Gastrocnemius medialis (tissue), 4 donors: ENCODE data around the gene BTAF1. TPM values are rescaled to one million over a fixed set of nuclear protein-coding genes. Genes with fewer than 3 reads are reported as not detected.

ENCODE experiments used
- ATAC-seq, 2 donors: fragments of 150-250 bp; one replicate each; pipeline ENCODE4 v1.9.1; 2016
- DNase-seq, 2 donors: peaks; one replicate each; pipeline ENCODE4 v3.0.0-alpha.2; 2019
- H3K27ac ChIP-seq, 4 donors: fragments of 200-600 bp; sonication (generic); 1 replicate in 1 of 4; 2 replicates in 3 of 4; pipeline ENCODE4 v1.5.1; 2016 to 2018; ENCODE audit warnings: mild to moderate bottlenecking in 2 of 4, moderate library complexity in 1 of 4
- H3K27me3 ChIP-seq, 3 donors: fragments of 200-600 bp; sonication (generic) in 2 of 3; 1 replicate in 1 of 3; 2 replicates in 2 of 3; pipeline versions ENCODE4 v1.5.1 to v1.6.0; 2016 to 2019; ENCODE audit warnings: mild to moderate bottlenecking in 1 of 3, moderate library complexity in 1 of 3
- H3K36me3 ChIP-seq, 2 donors: fragments of 200-600 bp; sonication (generic) in 1 of 2; one replicate each; pipeline ENCODE4 v1.5.1; 2017 to 2018
- H3K4me1 ChIP-seq, 2 donors: fragments of 200-600 bp; sonication (generic) in 1 of 2; one replicate each; pipeline ENCODE4 v1.5.1; 2016 to 2017; ENCODE audit warnings: mild to moderate bottlenecking in 2 of 2
- H3K4me3 ChIP-seq, 4 donors: fragments of 200-600 bp; sonication (generic) in 3 of 4; 1 replicate in 1 of 4; 2 replicates in 3 of 4; pipeline ENCODE4 v1.5.1; 2016 to 2019; ENCODE audit warnings: mild to moderate bottlenecking in 2 of 4
- H3K9me3 ChIP-seq, 3 donors: fragments of 200-600 bp; sonication (generic) in 2 of 3; 1 replicate in 1 of 3; 2 replicates in 2 of 3; pipeline ENCODE4 v1.5.1; 2016 to 2019
- CTCF ChIP-seq, 5 experiments: fragments of 450-650 bp in 3 of 5; fragments of 200-600 bp in 2 of 5; sonication (generic) in 2 of 5; IDR thresholded peaks in 4 of 5; conservative IDR thresholded peaks in 1 of 5; 1 replicate in 4 of 5; 2 replicates in 1 of 5; pipeline ENCODE4 v1.5.1; 2016 to 2019; ENCODE audit warnings: antibody characterized with exemption in 5 of 5, mild to moderate bottlenecking in 3 of 5, moderate library complexity in 3 of 5
- POLR2A ChIP-seq, 2 donors: fragments of 450-650 bp; IDR thresholded peaks; one replicate each; pipeline ENCODE4 v1.6.1; 2017; ENCODE audit warnings: antibody characterized with exemption in 2 of 2, mild to moderate bottlenecking in 2 of 2, moderate library complexity in 2 of 2
- in situ Hi-C, 4 donors: fragments of 200-750 bp; cut with MboI; loops; one replicate each; pipeline versions ENCODE4 v1.15.0 to v1.8.0; 2017; ENCODE audit warnings: low sequenced_read_pairs in 4 of 4
- intact Hi-C: fragments of 100-400 bp; cut with DNase I; formaldehyde crosslinking; loops from one replicate; pipeline ENCODE4 v1.15.1; 2023; ENCODE audit warnings: low total_unique reads
- total RNA-seq, 4 donors: library from RNA; depleted of rRNA; stranded (reverse); fragments of >200 nt; gene quantifications; one replicate each; pipeline versions ENCODE4 v1.1.0 to v1.2.3, GENCODE V29; 2016

The BTAF1 gene
- total RNA-seq, 4 donors from 2014 or later, result 10.5 to 23.7 (median 11.3) TPM

DNA sequence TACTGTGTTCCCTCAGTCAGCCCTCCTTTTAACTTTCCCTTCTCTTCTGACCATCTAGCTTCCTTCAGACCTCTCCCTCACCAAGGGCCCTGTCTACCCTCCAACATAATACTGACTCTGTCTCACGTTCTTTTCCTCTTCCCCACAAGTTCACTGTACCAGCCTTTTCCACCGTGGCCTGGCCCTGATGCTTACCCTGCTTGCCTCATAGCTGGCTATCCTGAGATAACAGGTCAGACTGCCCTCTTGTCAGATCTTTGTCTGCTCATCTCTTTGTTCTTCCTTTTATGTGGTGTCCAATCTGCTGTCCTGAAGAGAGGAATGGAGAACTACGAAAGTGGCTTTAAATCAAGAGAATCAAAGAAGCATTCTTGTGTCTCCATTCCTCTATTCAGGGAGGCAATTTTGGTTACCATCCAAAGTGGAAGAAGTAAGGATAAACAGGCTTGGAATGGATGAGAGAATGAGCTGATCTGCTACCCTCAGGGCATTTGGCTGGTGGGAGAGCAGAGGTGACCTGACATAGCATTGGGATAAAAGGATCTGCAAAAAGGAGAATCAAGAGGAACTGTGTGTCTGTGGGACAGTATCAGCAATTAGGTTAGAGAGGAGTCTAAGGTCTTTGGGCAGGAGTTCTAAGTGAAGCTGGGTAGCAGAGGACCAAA, 8.1 kb downstream of the BTAF1 start:
- TF ChIP-seq CTCF (IDR thresholded peaks at IDR 0.05 in 4 of 5, conservative IDR thresholded peaks at IDR 0.05 in 1 of 5) (no peak), POLR2A (IDR thresholded peaks at IDR 0.05) (no peak)
- DNase-seq, result no peak
- H3K27me3 ChIP-seq, result no peaks in the 10 kb centered on the region
- peaks cover 5 to 19% of the 10 kb centered on the region in 2 donors for H3K4me1 ChIP-seq
- ATAC-seq, result no peak
- no peaks in the 10 kb centered on the region for H3K9me3 ChIP-seq
- no peak overlapping the region for H3K4me3 ChIP-seq
- peaks cover 0 to 9% of the 10 kb centered on the region in 2 donors for H3K36me3 ChIP-seq
- H3K27ac ChIP-seq, result no peak overlapping the region
- in situ Hi-C loops (no loop called here), intact Hi-C loops (no loop called here)

- intact Hi-C loops (no loop called here), in situ Hi-C loops (no loop called here)
- Histone ChIP-seq H3K27me3 (no peaks in the 10 kb centered on the region), H3K4me1 (peaks cover 3 to 15% of the 10 kb centered on the region in 2 donors), H3K36me3 (peaks cover 0 to 20% of the 10 kb centered on the region in 2 donors), H3K9me3 (no peaks in the 10 kb centered on the region), H3K27ac (no peak overlapping the region), H3K4me3 (no peak overlapping the region)
- ATAC-seq (no peak), DNase-seq (no peak)
- TF ChIP-seq POLR2A (IDR thresholded peaks at IDR 0.05) (no peak), CTCF (IDR thresholded peaks at IDR 0.05 in 4 of 5, conservative IDR thresholded peaks at IDR 0.05 in 1 of 5) (no peak)
Measured at GRCh38 chr10:91932737-91933136, 9.2 kb downstream of the BTAF1 start.

- Histone ChIP-seq H3K4me3 (no peak overlapping the region), H3K4me1 (peaks cover 0 to 1% of the 10 kb centered on the region in 2 donors), H3K36me3 (peaks cover 0 to 26% of the 10 kb centered on the region in 2 donors), H3K27me3 (no peaks in the 10 kb centered on the region), H3K27ac (no peak overlapping the region), H3K9me3 (no peaks in the 10 kb centered on the region)
- in situ Hi-C loops (no loop called here), intact Hi-C loops (no loop called here)
- ATAC-seq, result no peak
- TF ChIP-seq CTCF (IDR thresholded peaks at IDR 0.05 in 4 of 5, conservative IDR thresholded peaks at IDR 0.05 in 1 of 5) (no peak), POLR2A (IDR thresholded peaks at IDR 0.05) (no peak)
- no peak for DNase-seq
Measured at GRCh38 chr10:91935886-91936285, 12.3 kb downstream of the BTAF1 start.

- H3K9me3 ChIP-seq, result no peaks in the 10 kb centered on the region
- peaks cover 0 to 48% of the 10 kb centered on the region in 2 donors for H3K36me3 ChIP-seq
- no peaks in the 10 kb centered on the region for H3K27me3 ChIP-seq
- H3K27ac ChIP-seq, result no peak overlapping the region
- intact Hi-C loops, result no loop called here
- ATAC-seq (no peak), DNase-seq (no peak)
- H3K4me3 ChIP-seq, result no peak overlapping the region
- TF ChIP-seq POLR2A (IDR thresholded peaks at IDR 0.05), result no peak
- TF ChIP-seq CTCF (IDR thresholded peaks at IDR 0.05 in 4 of 5, conservative IDR thresholded peaks at IDR 0.05 in 1 of 5), result no peak
- no peaks in the 10 kb centered on the region for H3K4me1 ChIP-seq
- in situ Hi-C loops, result no loop called here
Measured at GRCh38 chr10:91939653-91940052, 16.1 kb downstream of the BTAF1 start.

DNA sequence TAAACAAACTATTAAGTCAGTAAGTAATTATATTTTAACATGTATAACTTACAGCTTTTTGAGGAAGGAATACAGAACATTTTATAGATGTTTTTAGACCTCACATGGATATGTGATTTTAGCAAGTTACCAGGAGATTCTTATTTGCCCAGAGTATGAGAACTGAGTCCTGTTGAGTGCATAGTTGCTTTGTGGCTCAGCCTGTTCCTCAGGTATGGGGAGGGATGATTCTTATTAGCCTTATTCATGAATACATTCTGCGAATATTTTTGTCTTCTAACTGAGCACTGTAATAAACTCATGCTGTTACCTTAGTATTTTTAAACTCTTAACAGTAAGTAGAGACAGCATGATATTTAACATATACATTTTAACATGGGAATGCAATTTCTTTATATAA, 17.9 kb downstream of the BTAF1 start:
- H3K4me3 ChIP-seq, result no peak overlapping the region
- no peaks in the 10 kb centered on the region for H3K9me3 ChIP-seq
- TF ChIP-seq POLR2A (IDR thresholded peaks at IDR 0.05) (no peak), CTCF (IDR thresholded peaks at IDR 0.05 in 4 of 5, conservative IDR thresholded peaks at IDR 0.05 in 1 of 5) (no peak)
- intact Hi-C loops (no loop called here), in situ Hi-C loops (no loop called here)
- H3K27ac ChIP-seq, result no peak overlapping the region
- peaks cover 0 to 41% of the 10 kb centered on the region in 2 donors for H3K36me3 ChIP-seq
- H3K4me1 ChIP-seq, result peaks cover 8% of the 10 kb centered on the region in 2 donors
- ATAC-seq, result no peak
- DNase-seq, result no peak
- H3K27me3 ChIP-seq, result no peaks in the 10 kb centered on the region
